ENCODE measurements around the gene JCHAIN.
"Not testable (repeated sequence)": the region's sequence is repeated elsewhere in the genome, so short reads cannot be mapped to it uniquely, and the experiment has no call there.

Gene JCHAIN

GRCh38 chr4:70660106-70660505 lies 6.2 kb downstream of the JCHAIN start:
- H3K4me3 ChIP-seq (ENCODE audit: low read depth, low read length) = no peak overlapping the region
- no peak for TF ChIP-seq CTCF (IDR thresholded peaks at IDR 0.05; ENCODE audit: control insufficient read depth, extremely low read depth, insufficient read depth)
- no peak for DNase-seq (ENCODE audit: low read depth)

GRCh38 chr4:70658418-70658817 lies 7.9 kb downstream of the JCHAIN start:
- no peak for TF ChIP-seq CTCF (IDR thresholded peaks at IDR 0.05; ENCODE audit: control insufficient read depth, extremely low read depth, insufficient read depth)
- no peak overlapping the region for H3K4me3 ChIP-seq (ENCODE audit: low read depth, low read length)
- DNase-seq (ENCODE audit: low read depth) = no peak

GRCh38 chr4:70657326-70657725 lies 9.0 kb downstream of the JCHAIN start:
- no peak for DNase-seq (ENCODE audit: low read depth)
- no peak for TF ChIP-seq CTCF (IDR thresholded peaks at IDR 0.05; ENCODE audit: control insufficient read depth, extremely low read depth, insufficient read depth)
- no peak overlapping the region for H3K4me3 ChIP-seq (ENCODE audit: low read depth, low read length)

- DNase-seq (ENCODE audit: low read depth) = no peak
These were observed 11.7 kb downstream of the JCHAIN start for GRCh38 chr4:70654605-70655011.

DNA sequence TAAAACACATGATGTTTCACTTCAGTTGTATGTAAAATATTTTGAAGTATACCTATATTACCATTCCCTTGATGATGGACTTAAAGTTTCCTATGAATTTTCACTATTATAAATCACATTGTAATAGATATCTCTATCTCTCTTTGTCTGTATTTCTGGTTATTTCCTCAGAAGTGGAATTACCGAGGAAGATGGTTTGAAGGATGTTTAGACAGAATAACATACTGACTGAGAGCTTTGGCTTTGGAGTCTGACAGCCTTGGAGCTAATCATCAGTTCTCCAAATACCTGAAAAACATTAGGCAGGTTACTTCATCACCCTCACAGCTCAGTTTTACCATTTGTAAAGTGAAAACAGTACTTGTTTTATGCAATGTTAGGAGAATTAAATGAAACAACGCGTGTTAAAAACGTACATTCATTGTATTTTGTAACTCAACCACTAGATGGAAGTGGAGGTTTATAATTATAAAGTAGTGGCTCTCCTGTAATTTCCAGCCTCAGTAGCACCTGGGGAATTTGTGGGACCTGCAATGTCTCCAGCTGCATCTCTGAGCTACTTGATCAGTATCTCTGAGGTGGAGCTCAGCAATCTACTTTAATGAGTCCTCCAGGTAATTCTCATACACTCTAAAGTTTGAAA lies 14.3 kb downstream of the JCHAIN start:
- no peak overlapping the region for H3K4me3 ChIP-seq (ENCODE audit: low read depth, low read length)
- peak; percentile 50 for TF ChIP-seq CTCF (IDR thresholded peaks at IDR 0.05; ENCODE audit: control insufficient read depth, extremely low read depth, insufficient read depth)
- no peak for DNase-seq (ENCODE audit: low read depth)

More at GRCh38 chr4:70654605-70655011, 11.7 kb downstream of the JCHAIN start:
- no peak for TF ChIP-seq CTCF (IDR thresholded peaks at IDR 0.05; ENCODE audit: control insufficient read depth, extremely low read depth, insufficient read depth)
- H3K4me3 ChIP-seq (ENCODE audit: low read depth, low read length) = no peak overlapping the region

DNA sequence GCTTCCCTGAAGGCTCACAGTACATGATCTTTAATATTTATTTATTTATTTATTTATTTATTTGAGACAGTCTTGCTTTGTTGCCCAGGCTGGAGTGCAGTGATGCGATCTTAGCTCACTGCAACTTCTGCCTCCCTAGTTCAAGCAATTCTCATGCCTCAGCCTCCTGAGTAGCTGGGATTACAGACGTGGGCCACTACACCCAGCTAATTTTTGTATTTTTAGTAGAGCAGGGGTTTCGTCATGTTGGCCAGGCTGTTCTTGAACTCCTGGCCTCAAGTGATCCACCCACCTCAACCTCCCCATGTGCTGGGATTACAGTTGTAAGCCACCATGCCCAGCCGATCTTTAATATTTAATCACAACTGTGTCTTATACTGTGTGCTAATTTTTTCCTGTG lies 15.6 kb downstream of the JCHAIN start:
- not testable (repeated sequence) for H3K4me3 ChIP-seq (ENCODE audit: low read depth, low read length); DNase-seq (ENCODE audit: low read depth)

DNA sequence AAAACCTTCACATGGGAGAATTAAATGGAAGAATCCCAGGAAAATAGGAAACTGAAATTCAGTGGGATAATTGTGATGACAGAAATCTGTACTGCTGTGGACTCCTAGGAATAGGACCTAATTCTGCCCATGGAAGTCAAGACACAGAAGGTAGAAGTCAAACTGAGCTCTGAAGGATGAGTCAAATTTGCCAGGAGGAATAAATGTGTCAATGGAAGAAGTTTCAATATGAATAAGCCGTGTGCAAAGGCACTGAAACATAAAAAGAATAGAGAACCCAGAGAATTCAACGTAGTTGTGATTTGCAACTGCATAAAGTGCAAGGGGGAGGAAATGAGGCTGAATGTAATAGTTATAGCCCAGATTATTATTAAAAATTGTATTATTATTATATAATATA lies 26.1 kb downstream of the JCHAIN start:
- no peak for TF ChIP-seq CTCF (IDR thresholded peaks at IDR 0.05; ENCODE audit: control insufficient read depth, extremely low read depth, insufficient read depth)
- H3K4me3 ChIP-seq (ENCODE audit: low read depth, low read length) = no peak overlapping the region
- no peak for DNase-seq (ENCODE audit: low read depth)
